HG02981 (cell line): ENCODE data around the gene SENP2.
A peak's percentile ranks its signal among the peaks of the same experiment; 100 is the strongest.
"Not testable (repeated sequence)": the region's sequence is repeated elsewhere in the genome, so short reads cannot be mapped to it uniquely, and the experiment has no call there.

Experiments
- ATAC-seq: cut with Tn5 transposase; IDR thresholded peaks from one replicate; pipeline ENCODE4 v1.9.1; 2021; ENCODE audit warnings: mild to moderate bottlenecking, moderate library complexity; ENCODE audit not compliant: unreplicated experiment

The SENP2 gene

DNA sequence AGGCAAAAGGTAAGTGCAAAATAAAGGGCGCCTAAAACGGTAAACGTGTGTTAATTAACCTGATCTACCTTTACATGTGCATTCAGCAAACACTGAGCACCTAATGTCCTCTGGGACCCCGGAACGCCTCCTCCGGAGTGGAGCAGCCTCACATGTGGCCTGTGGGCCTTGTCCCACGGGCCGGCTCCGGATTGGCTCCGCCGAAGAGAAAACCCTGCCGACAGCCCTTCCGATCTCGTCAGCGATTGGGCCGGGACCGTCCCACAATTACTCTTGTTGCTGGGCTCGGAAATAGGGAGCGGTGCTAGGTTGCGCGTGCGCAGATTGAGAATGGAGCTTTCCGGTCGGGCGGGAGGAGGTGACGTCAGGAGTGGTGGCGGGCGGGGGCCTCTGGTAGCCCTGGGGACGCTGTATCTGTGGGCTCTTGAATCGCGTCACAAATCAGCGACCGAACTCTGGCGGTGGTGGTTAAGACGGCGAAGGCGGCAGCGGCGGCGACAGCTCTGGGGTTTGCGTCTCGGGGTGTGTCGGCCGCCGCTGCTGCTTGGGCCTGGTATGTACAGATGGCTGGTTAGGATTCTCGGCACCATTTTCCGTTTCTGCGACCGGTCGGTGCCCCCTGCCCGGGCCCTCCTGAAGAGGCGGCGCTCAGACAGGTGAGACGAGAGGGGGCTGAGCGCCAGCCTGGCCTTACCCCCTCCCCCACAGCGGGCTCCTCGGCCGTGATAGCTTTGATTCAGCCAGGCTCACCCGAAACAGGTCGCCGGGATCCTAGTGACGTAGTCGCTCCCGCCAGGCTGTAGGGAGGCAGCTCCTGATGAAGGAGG, at the start of gene SENP2:
Gene SENP2, plus strand, starts transcription at position 437 of the 827 bp plus-strand sequence. Its CDS starts 119 bp downstream, at position 556.
- peak; percentile 96 for ATAC-seq

DNA sequence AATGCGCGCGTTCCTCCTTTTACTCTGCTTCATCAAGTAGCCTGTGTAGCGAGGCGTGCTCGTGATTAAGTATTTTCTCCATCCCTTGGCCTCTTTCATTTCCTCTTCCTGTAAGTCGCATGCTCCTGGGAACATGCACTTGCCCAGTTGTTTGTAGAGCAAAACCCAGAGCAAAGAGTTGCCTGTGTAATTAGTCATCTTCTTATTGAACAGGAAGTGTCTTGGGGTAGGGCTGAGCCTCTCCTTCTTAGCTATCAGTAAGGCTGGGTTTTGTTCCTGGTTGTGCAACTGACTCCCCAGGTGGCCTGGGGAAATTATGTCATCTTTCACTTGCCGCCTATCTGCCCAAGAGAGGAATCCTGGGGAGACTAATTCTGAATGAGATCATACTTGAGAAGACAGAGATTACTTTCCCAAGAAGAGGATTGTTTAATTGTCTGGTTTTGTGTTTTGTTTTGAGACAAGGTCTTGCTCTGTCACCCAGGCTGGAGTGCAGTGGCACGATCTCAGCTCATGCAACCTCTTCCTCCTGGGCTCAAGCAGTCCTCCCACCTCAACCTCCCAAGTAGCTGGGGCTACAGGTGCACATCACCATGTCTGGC, 48.6 kb upstream of the SENP2 start:
- ATAC-seq = peak; percentile 98

DNA sequence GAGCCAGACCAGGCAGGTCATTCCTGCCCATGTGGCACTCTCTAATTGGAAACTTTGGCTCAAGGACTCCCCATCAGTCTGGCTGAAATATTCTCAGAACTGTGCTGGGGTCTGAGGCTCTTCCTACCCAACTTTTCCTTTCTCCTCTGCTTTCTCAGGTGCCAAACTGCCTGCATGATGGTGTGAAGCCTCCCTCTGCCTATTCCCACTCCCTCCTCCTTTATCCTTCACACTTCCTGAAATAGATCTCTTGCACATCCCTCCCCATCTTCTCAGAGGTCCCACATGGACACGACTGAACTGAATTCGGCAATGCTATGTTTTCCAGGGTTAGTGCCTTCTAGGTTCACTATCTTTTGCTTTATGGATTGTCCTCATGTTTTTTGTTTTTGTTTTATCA, 46.2 kb upstream of the SENP2 start:
- no peak for ATAC-seq

DNA sequence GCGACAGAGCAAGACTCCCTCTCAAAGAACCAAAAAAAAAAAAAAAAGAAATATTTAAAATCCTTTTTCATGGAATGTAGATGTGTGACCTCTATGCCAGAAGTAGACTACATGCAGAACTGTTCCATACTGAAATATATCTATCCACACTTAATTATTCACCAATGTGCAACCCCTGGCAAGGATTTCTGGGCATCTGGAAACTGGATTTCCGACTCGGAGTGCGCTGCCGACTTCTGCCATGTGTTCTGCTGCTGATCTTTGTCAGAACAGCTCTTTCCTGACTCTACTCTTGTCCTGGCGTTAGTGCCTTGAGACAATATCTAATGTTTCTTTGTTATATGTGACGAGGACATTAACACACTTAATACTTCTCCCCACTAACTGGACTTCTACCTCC, 45.4 kb upstream of the SENP2 start:
- no peak for ATAC-seq

DNA sequence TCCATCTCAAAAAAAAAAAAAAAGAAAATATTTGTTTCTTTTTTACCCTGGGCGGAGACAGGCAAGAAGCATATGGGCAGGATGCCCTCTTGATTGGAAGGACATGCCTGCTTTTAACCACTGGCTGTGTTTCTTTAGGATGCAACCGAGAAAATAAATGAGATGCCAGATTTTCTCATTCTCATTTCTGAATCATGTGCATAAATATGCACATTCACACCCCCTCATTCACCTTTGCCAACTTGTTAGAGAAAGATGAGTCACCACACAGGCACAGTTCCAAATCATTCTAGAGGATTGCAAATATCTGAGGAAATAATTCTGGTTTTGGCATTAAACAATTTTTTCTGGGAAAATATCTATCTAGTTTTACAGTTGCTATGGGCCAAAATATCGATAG, 37.0 kb upstream of the SENP2 start:
- no peak for ATAC-seq

DNA sequence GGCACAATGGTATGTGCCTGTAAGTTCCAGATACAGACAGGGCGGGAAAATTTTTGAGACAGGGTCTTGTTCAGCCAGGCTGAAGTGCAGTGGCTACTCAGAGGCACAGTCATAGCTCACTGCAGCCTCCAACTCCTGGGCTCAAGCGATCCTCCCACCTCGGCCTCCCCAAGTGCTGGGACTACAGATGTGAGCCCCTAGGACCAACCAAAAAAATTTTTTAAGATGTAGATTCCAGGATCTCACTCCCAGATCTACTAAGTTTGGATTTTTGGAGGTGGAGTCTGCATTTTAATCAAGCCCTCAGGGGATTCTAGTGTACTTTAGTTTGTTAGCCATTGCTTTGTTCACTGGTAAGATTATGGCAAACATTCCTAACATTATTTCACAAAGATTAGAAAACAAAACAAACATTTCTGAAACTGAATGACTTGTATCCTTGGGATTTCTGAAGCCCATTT, 36.4 kb upstream of the SENP2 start:
- no peak for ATAC-seq

DNA sequence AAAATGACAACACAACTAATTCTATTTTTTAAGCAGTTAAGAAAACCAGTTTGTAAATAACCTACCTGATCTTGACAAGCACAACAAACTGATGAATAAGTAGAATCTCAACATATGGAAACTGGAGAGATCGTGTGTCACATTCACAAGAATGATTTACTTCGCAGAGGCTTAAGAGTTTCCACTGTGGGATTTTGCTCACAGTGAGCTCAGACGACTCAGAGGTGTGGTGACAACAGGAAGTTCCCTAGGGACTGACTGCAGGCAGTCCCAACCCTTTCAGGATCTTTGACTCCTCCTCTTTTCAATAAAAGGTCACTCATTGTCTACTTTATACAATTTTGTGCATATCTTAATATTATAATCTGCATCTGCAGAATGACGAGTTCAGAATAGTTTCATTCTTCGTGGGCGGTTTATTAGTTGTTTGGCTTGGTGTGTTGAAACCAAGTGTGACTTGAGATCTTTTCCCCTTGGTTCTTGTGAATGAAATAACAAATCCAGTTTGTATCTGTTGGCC, 33.7 kb upstream of the SENP2 start, which contains the start of gene LIPH:
Gene LIPH, minus strand, starts transcription at position 231 of the 520 bp plus-strand sequence. Its CDS starts 117 bp downstream, at position 114.
- peak; percentile 91 for ATAC-seq

DNA sequence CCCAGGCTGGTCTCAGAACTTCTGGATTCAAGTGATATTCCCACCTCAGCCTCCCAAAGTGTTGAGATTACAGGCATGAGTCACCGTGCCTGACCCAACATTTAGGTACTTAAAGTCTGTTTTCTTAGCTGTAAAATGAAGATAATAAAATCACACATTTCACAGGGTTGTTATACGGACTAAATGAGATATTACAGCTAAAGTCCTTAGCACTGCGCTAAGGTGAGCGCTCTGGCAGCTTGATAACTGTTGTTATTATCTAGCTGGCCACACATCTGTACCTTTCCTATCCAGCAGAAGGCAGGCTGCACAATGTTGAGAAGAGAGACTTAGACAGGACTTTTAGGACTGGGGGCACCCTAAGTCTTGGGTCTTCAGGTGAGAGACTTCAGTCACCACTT, 31.0 kb upstream of the SENP2 start:
- ATAC-seq = no peak

DNA sequence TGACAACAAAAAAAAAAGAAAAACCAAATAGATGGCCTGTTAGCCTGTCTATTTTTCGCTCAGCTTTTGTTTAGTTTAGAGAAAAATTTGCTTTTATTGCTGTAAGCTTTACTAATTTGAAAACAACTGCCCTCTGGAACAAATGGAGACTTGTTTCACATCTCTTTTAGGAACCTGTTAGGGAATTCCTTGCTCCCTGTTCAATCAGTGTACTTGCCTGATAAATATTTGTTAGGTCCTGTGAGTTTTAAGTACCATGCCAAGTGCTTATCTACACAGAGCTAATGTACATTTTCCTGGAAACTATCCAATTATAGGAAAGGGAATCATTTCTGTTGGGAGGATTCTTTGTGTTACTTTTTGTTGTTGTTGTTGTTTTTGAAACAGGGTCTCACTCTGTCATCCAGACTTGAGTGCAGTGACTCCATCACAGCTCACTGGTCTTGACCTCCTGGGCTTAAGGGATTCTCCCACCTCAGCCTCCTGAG, 30.2 kb upstream of the SENP2 start:
- ATAC-seq = no peak

DNA sequence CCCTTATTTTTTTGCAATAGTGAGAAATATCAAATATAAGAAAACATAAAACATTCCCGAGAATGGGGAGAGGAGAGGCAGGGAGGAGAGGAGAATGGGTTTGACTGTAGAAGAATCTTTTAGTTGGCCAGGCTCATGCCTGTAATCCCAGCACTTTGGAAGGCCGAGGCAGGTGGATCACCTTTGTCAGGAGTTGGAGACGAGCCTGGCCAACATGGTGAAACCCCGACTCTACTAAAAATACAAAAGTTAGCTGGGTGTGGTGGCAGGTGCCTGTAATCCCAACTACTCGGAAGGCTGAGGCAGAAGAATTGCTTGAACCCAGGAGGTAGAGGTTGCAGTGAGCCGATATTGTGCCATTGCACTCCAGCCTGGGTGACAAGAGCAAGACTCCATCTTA, 29.5 kb upstream of the SENP2 start:
- not testable (repeated sequence) for ATAC-seq

DNA sequence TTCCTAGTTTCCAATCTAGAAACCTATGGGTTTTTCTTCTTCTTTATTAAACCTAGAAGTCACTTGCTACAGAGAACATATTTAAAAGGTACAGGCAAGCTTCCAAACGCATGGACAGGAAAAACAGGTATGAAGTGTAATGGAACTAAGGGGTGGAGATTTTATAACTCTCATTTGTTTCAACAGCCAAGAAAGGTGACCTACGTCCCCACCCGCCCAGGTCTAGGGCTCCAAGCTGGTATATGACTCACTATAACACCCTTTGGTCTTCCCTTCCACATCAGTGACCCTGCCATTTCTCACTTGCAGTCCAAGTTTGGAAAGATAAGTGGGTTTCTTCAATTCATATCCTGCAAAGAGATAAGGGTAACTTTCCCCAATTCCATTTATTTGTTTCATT, 27.7 kb upstream of the SENP2 start:
- ATAC-seq = no peak

DNA sequence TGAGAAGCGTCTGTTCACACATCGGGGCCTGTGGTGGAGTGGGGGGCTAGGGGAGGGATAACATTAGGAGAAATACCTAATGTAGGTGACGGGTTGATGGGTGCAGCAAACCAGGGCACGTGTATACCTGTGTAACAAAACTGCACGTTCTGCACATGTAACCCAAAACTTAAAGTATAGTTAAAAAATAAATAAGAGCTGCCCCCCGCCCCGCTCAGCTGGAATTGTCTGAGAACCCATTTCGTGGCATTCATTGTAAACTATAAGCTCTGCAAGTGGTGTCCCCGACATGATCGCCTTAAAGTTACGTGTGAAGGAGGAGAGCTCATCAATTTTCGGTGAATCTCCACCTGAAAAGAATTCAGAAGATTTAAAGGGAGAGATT, 26.4 kb upstream of the SENP2 start:
- no peak for ATAC-seq

DNA sequence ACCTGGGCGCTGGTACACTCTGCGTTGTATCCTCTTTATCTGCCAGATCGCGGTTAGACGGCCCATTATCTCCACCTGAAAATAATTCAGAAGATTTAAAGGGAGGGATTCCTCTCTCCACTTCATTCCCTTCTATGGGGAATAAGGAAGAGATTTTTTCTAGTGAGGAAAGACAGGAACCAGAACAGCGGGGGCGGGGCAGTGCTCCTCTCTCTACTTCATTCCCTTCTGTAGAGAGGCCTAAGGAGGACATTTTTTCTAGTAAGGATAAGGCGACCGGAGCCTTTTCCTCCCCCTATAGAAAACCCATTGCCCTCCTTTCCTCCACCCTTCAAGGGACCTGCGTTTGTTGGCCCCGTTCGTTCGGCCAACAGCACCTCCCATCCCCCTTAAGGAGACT, 25.4 kb upstream of the SENP2 start:
- no peak for ATAC-seq

DNA sequence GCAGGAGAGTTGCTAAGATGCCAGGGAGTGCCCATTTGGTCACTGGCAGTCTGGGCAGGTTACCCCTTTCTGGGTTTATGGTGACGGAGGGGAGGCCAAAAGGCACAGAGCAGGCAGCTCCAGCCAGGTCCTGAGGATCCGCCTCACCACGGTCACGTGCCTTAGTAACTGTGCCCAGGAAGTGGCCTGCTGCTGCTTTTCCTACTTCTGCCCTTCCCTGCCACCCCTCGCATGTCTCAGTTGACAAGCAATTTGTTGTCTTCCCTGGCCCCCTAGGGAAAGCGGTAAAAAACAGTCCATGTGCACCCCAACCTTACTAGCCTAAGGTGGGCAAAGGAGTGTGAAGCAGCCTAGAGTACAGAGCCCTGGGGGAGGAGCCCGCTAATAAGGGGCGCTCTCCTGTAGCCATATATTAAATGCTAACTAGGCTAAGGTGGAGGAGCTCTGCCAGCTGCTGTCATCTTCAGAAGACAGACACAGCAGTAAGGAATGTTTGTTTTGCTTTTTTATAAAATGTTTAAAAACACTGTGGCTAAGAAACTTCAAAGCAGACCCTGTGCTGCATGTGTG, 24.6 kb upstream of the SENP2 start:
- ATAC-seq = no peak

DNA sequence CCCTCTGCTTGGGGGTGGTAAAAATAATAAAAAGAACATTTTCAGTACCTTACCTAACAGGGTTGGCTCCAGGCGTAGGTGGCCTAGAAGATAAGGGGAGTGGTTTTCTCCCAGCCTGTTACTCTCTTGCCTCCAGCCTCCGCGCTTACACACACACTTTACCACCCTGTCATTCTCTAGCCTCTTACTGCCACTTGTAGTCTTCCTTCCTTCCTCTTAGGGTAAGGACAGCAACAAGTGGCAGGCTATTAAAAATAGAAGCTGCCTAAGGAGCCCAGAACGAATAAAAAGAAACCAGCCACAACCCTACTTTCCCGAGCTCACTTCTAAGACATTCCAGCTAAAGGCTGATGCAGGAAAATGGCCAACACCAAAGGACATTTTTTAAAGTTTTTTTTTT, 24.1 kb upstream of the SENP2 start:
- ATAC-seq = no peak

DNA sequence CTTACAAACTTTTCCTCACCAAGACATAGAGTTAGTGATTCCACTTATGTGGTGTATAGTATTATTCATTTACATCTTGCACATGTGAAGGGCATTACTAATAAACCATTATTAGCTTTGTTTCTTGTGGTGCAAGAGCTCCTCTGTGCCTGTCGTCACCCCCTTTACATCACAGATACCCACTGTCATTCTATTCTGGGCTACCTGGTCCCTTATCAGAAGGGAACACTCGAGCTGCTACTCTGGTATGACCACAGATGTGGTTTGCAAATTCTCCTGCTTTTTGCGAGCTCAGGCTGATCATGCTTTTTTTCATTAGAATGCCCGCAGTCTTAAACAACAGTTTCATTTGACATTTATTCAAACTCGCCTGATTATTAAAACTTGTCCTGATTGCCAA, 13.9 kb upstream of the SENP2 start:
- no peak for ATAC-seq

DNA sequence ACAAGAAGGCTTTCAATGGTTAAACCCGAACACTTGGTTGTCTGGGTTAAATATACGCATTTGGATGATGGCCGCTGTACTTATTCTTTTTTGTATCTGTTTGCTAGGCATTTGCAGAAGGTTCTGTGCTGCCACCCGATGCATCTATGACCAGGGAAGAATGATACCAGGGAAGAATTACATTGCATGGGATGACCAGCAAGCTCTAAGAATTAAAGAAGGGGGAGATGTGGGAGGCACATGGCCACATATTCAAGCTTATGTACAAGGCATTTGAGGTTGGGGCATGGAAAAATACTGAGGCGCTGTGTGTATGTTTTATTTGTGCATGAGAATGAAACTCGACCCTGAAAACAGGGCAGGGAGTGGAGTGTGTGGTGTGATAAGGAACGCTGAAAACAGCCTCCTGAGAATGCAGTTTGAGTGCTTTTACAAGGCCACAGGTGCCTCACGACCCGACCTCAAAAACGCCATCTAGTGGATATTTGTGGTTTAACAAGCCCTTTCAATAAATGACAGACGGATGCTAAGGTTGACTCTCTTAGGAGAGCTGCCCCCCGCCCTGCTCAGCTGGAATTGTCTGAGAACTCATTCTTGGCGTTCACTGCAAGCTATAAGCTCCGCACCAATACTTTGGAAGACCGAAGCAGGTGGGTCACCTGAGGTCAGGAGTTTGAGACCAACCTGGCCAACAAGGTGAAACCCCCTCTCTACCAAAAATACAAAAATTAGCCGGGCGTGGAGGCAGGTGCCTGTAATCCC, 10.8 kb upstream of the SENP2 start:
- peak; percentile 86 for ATAC-seq

DNA sequence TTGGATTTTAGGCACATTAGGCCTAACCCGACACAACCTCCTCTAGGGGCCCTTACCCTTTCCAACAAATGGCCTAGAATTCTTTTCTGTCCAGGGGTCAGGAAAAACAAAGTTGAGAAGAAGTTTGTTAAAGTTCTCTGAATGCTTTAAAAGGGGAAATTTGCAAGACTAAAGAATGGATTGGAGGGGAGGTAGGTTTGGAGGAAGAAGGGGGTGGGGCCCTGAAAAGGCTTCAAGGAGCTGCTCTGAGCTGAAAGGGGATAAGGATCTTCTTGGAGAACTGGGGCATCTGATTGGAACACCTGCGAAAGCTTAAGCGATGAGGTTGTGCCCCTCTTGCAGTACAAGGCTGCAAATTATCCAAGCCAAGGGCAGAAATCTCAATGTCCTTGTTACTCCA, 3.9 kb upstream of the SENP2 start:
- no peak for ATAC-seq

DNA sequence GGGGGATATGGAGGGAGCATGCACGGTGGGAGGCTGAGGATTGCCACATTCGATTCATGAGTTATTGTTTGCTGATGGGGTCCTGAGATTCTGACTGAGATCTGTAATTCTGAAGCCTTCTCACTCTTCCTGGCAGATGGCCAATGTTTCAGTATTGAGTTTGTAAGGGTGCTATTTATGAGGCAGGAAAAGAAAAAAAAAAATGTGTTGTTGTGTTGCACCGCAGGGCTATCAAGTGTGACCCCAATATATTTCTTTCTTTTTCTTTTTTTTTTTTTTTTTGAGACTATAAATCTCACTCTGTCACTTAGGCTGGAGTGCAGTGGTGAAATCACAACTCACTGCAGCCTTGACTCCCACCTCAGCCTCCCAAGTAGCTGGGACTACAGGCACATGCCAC, 3.2 kb upstream of the SENP2 start:
- ATAC-seq = no peak

DNA sequence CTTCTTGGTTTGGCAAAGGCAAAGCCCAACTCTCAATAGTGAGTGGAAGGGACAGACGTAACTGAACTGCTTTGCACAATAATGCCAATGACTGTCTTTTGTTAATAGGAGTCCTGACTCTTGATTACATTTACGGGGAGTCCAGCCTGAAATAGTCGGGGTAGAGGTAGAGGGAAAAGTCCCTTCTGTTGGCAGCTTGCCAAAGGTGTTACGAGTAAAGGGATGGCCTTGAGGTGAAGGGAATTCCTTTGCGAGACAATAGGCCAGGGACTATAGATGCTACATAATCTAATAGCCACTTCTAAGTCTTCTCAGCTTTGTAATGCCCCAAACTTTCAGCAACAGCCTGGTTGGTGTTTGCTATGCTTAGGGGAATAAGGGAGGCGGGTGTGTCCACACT, 2.2 kb upstream of the SENP2 start:
- ATAC-seq = no peak

DNA sequence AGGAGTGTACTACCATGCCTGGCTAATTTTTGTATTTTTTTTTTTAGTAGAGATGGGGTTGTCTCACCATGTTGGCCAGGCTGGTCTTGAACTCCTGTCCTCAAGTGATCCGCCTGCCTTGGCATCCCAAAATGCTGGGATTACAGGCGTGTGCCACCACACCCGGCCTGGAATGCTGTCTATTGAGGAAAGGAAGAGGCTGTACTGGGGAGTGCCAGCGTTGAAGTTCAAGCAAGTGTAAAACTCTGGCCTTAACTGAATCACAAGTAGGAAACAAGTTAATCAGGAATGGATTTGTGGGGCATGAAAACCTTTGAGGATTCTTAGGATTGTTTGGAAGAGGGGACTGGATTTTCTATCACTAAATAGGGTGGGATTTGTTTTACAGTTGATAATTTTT, 1.4 kb upstream of the SENP2 start:
- ATAC-seq = no peak
